ENCODE measurements around the gene ZNF423.

DNA sequence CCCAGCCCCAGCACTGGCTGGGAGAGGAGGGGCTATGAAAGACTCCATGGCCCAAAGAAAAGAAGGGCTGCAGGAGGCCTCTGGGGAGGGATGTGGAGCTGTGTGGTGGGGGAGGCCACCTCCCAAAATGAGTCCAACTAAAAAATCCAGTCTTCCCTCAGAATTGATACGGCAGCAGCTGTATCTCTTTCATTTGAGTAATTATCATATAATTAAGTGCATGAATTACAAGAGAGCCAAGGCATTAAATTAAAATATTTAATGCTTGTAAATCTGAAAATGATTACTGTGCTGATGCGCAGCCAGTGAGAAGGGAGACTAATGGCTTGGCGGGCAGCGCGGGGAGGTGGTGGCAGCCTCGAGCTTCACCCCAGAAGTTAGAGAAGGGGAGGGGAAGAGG, 289.5 kb downstream of the ZNF423 start:
- TF ChIP-seq POLR2A (IDR thresholded peaks at IDR 0.05; ENCODE audit: low read depth, low read length) (no peak), TAF1 (IDR thresholded peaks at IDR 0.05; ENCODE audit: low read depth, low read length) (no peak)

Measured in GM12891 (cell line).